SK-N-SH treated with all-trans-retinoic acid at 6 μM for 48 hours (cell line): ENCODE measurements around the gene ELAVL1.

ENCODE experiments used
- ATAC-seq: fragments of 200-7000 bp; cut with Tn5 transposase; 3 replicates; pipeline ENCODE4 v1.9.1; 2020; ENCODE audit warnings: mild to moderate bottlenecking, moderate library complexity
- ARNTL ChIP-seq: fragments of 450-650 bp; formaldehyde crosslinking; IDR thresholded peaks from 2 replicates; pipeline ENCODE4 v1.5.0; 2020; ENCODE audit warnings: low read depth, mild to moderate bottlenecking, moderate library complexity, borderline replicate concordance
- BACH2 ChIP-seq: fragments of 250-450 bp; sonication (Bioruptor Pico); IDR thresholded peaks from 2 replicates; pipeline ENCODE4 v1.9.0; 2021; ENCODE audit warnings: mild to moderate bottlenecking, borderline replicate concordance
- CREB5 ChIP-seq: fragments of 250-450 bp; sonication (Bioruptor Pico); IDR thresholded peaks from 2 replicates; pipeline ENCODE4 v1.5.1; 2020; ENCODE audit warnings: low read depth, mild to moderate bottlenecking, moderate library complexity
- CSDC2 ChIP-seq: fragments of 250-450 bp; sonication (Bioruptor Pico); IDR thresholded peaks from 2 replicates; pipeline ENCODE4 v1.5.0; 2020; ENCODE audit warnings: mild to moderate bottlenecking, moderate library complexity
- CSRNP3 ChIP-seq: fragments of 250-450 bp; sonication (Bioruptor Pico); IDR thresholded peaks from 2 replicates; pipeline ENCODE4 v1.5.1; 2021; ENCODE audit warnings: mild to moderate bottlenecking, moderate library complexity
- ESRRG ChIP-seq: fragments of 250-450 bp; sonication (Bioruptor Pico); IDR thresholded peaks from 2 replicates; pipeline ENCODE4 v1.6.1; 2021; ENCODE audit warnings: mild to moderate bottlenecking
- GLIS3 ChIP-seq: fragments of 250-450 bp; sonication (Bioruptor Pico); IDR thresholded peaks from 2 replicates; pipeline ENCODE4 v1.5.0; 2020; ENCODE audit warnings: mild to moderate bottlenecking, moderate library complexity
- ISL1 ChIP-seq: fragments of 250-450 bp; sonication (Bioruptor Pico); IDR thresholded peaks from 2 replicates; pipeline ENCODE4 v2.1.2; 2022; ENCODE audit warnings: mild to moderate bottlenecking, moderate library complexity
- OSR1 ChIP-seq: fragments of 250-450 bp; sonication (Bioruptor Pico); IDR thresholded peaks from 2 replicates; pipeline ENCODE4 v1.8.0; 2022; ENCODE audit warnings: moderate library complexity, mild to moderate bottlenecking, inconsistent platforms
- PATZ1 ChIP-seq: fragments of 250-450 bp; sonication (Bioruptor Pico); IDR thresholded peaks from 2 replicates; pipeline ENCODE4 v1.8.0; 2020; ENCODE audit warnings: mild to moderate bottlenecking, moderate library complexity, borderline replicate concordance
- POU6F1 ChIP-seq: fragments of 250-450 bp; sonication (Bioruptor Pico); IDR thresholded peaks from 2 replicates; pipeline ENCODE4 v1.8.0; 2021; ENCODE audit warnings: low read depth, mild to moderate bottlenecking, moderate library complexity, borderline replicate concordance
- PPARA ChIP-seq: fragments of 250-450 bp; sonication (Bioruptor Pico); IDR thresholded peaks from 2 replicates; pipeline ENCODE4 v1.5.0; 2020; ENCODE audit warnings: mild to moderate bottlenecking, borderline replicate concordance
- RARB ChIP-seq: fragments of 250-450 bp; sonication (Bioruptor Pico); IDR thresholded peaks from 2 replicates; pipeline ENCODE4 v1.8.0; 2021; ENCODE audit warnings: mild to moderate bottlenecking, moderate library complexity
- SNAI2 ChIP-seq: fragments of 250-450 bp; sonication (Bioruptor Pico); IDR thresholded peaks from 2 replicates; pipeline ENCODE4 v1.5.0; 2020; ENCODE audit warnings: mild to moderate bottlenecking, moderate library complexity
- TSHZ2 ChIP-seq: fragments of 250-450 bp; sonication (Bioruptor Pico); IDR thresholded peaks from 2 replicates; pipeline ENCODE4 v1.5.0; 2020; ENCODE audit warnings: mild to moderate bottlenecking, moderate library complexity
- ZC3H10 ChIP-seq: fragments of 250-450 bp; sonication (Bioruptor Pico); IDR thresholded peaks from 2 replicates; pipeline ENCODE4 v1.5.1; 2021; ENCODE audit warnings: mild to moderate bottlenecking, moderate library complexity
- ZFP3 ChIP-seq: fragments of 250-450 bp; sonication (Bioruptor Pico); IDR thresholded peaks from 2 replicates; pipeline ENCODE4 v1.5.0; 2020; ENCODE audit warnings: mild to moderate bottlenecking, moderate library complexity
- ZFP30 ChIP-seq: fragments of 450-650 bp; formaldehyde crosslinking; IDR thresholded peaks from 2 replicates; pipeline ENCODE4 v1.5.0; 2022; ENCODE audit warnings: mild to moderate bottlenecking, moderate library complexity
- ZNF70 ChIP-seq: fragments of 450-650 bp; formaldehyde crosslinking; IDR thresholded peaks from 2 replicates; pipeline ENCODE4 v1.5.0; 2020; ENCODE audit warnings: mild to moderate bottlenecking, moderate library complexity
- ZNF8 ChIP-seq: fragments of 450-650 bp; formaldehyde crosslinking; IDR thresholded peaks from 2 replicates; pipeline ENCODE4 v1.5.0; 2020; ENCODE audit warnings: mild to moderate bottlenecking, moderate library complexity

The ELAVL1 gene

GRCh38 chr19:7982103-7982502 lies 23.3 kb downstream of the ELAVL1 start:
- ATAC-seq = no peak
- TF ChIP-seq PPARA (CRISPR knock-in tag) (no peak), ZNF8 (CRISPR knock-in tag) (no peak), ZNF70 (CRISPR knock-in tag) (no peak)
- TF ChIP-seq, all 23 proteins: peak for 0

GRCh38 chr19:7981661-7982060 lies 23.8 kb downstream of the ELAVL1 start:
- TF ChIP-seq OSR1 (CRISPR knock-in tag) (no peak), ISL1 (CRISPR knock-in tag) (no peak), CSDC2 (CRISPR knock-in tag) (no peak), BACH2 (CRISPR knock-in tag) (no peak), ZFP30 (CRISPR knock-in tag) (no peak), ARNTL (CRISPR knock-in tag) (no peak), CREB5 (CRISPR knock-in tag) (no peak), PATZ1 (CRISPR knock-in tag) (no peak), SNAI2 (CRISPR knock-in tag) (no peak), TSHZ2 (CRISPR knock-in tag) (no peak), ZNF70 (CRISPR knock-in tag) (no peak), ESRRG (no peak), RARB (CRISPR knock-in tag) (no peak), ZFP3 (CRISPR knock-in tag) (no peak)
- TF ChIP-seq, all 23 proteins: peak for 0
- ATAC-seq = no peak

GRCh38 chr19:7981199-7981598 lies 24.2 kb downstream of the ELAVL1 start:
- ATAC-seq = no peak
- TF ChIP-seq TSHZ2 (CRISPR knock-in tag) (no peak), OSR1 (CRISPR knock-in tag) (no peak), ZC3H10 (CRISPR knock-in tag) (no peak), ZFP30 (CRISPR knock-in tag) (no peak), PPARA (CRISPR knock-in tag) (no peak), RARB (CRISPR knock-in tag) (no peak), ISL1 (CRISPR knock-in tag) (no peak), GLIS3 (CRISPR knock-in tag) (no peak), ARNTL (CRISPR knock-in tag) (no peak), ZNF70 (CRISPR knock-in tag) (no peak), CSRNP3 (CRISPR knock-in tag) (no peak), ZNF8 (CRISPR knock-in tag) (no peak), CREB5 (CRISPR knock-in tag) (no peak), POU6F1 (CRISPR knock-in tag) (no peak), BACH2 (CRISPR knock-in tag) (no peak), ESRRG (no peak)
